Measurements from ENCODE around the gene PARVG.
A peak's percentile ranks its signal among the peaks of the same experiment; 100 is the strongest.

PARVG gene

DNA sequence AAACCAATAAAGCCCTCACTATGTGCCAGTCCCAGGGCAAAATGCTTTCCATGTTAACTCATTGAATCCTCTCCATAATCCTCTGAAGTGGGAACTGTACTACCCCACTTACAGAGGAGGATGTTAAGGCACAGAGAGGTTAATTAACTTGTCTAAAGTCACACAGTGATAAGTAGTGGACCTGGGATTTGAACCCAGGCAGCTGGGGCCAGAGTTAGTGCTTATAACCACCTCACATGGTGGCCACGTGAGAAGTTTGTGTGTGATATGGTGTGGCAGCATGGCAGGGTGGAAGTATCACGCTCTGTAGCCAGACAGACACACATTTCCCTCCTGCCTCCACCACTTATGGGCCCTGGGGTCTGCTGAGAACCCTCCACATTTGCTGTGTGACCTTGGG is 16.5 kb downstream of the PARVG start:
- no peak for DNase-seq

DNA sequence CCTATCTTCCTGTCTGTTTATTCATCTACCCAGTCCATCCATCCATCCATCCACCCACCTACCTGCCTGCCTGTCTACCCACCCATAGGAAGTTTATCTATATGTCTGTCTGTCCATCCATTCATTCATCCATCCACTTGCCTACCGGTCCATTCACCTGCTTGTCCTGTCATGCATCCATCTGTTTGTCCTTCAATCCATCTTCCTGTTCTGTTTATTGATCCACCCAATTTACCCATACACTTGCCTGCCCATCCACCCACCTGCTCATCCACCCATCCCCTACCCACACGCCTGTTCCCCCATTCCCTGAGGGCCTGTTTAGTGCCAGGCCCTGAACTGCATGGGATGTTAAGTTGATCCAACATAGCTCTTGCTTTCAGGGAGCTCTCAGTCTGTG is 18.4 kb downstream of the PARVG start:
- no peak for DNase-seq

DNA sequence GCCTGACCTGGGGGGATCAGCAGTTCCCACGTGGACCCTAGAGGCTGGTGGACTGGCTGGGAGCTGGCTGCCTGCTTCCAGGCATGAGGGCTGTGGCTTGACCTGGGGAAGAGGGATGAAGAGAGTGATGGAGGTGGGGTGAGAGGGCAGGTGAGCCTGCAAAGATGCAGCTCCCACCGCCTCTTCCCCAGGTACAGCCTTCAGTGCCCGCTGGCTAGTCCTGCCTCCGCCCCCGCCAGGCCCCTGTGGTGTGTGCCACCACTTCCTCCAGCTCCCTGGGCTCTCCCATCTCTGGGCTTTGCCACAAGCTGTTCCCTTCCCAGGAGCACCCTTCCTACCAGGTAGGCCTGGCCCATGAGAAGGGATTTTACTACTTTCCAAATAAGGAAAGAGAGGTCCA is 19.1 kb downstream of the PARVG start:
- DNase-seq = no peak

DNA sequence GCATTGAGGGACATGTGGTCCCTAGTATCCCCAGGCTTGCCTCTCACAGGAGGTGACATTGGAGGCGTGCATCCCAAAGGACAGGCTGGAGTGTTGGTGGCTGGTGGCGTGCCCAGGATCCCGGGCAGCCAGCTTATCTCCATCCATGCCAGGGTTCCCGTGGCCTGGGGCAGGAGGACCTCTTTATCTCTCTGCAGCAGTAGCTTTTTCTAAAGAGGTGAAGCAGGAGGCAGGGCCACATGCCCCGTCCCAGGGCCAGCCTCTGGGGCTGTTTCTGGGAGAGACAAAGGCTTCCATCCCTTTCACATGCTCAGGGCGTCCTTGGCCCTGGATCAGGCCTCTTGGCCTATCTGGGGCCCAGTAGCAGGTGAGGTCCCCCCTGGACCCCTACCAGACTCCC is 19.7 kb downstream of the PARVG start:
- DNase-seq = no peak

DNA sequence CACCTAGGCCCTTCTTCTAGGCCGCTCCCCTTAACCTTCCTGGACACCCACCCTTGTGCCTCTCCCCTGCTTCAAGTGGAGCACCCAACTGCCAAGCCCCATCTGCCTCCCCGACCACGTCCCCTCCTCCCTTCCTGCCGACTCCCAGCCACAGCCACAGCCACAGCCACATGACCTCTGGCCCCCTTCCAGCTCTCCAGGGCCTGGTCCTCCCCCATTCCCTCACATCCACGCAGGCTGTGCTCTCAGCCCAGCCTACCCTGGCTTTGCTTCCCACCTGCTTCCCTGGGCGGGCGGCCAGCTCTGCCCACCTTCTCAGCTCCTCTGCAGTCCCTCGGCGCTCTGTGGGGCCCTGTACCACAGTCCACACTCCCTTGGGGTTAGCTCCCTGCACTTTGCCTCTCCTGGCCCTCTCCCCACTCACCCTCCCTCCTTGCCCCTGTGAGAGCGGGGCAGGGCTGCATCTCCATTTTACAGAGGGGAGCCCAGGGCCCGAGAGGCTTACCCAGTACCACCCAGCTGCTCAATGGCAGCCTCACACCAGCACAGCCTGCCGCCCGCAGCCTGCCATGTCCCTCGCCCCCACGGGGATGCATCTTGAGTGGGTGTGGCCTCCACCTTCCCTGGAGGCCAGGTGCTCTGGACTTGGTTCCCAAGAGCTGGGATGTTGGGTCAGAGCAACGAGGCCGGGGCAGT is 20.3 kb downstream of the PARVG start:
- DNase-seq = no peak

DNA sequence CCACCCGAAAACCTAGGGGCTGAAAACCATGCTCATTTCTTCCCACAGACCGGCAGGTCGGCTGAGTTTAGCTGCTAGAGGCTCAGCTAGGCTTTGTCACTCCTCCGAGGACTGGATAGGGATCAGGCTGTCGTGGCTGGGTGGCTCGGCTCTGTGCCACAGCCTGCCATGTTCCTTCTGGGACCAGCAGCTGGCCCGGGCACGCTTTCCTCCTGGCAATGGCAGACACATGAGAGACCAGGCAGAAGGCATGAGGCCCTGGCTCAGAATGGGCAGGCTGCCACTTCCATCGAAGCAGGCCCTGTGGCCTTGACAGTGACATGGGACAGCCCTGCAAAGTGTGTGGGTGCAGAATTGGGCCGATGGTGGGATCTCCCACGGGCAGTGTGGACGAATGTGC is 20.9 kb downstream of the PARVG start:
- no peak for DNase-seq

DNA sequence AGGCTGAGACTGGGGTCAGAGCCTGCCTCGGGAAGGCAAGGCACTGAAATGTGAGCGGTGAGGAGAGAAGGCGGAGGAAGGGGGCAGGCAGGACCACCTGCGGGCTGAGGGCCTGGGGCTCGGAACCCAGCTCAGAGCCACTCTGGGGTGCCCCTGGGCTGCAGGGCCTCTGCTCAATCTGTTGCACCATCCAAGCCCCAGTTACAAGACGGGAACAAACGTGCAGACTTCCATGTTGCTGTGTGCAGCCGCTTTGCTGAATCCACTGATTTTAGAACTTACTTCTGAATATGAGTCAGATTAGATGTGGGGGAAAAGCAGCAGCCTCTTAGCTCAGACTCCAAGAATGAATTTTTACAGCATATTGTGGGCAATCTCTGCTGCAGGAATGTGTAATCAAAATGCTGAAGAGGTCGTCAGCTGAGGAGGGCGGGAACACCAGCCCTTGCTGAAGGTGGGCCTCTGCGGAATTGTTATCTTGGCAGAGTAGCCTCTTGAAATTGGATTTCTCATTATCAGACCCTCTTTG is 21.6 kb downstream of the PARVG start:
- DNase-seq = no peak

DNA sequence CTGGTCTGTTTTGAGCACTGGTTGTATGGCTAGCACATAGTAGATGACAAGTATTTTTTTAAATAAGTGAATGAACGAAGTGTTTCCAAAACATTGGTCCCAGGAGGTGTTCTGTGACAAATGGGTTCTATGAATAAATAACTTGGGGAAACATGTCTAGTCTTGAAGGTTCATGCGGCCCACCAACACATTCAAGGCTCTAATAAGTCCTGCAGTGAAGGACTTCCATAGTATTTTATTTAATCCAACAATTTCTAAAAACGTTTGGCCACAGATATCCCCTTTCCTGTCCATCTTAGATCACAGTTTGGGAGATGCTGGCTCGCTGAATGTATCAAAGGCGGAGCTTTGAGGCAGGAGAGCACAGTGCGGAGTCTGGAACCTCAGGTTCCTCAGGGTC is 22.5 kb downstream of the PARVG start:
- DNase-seq = no peak

DNA sequence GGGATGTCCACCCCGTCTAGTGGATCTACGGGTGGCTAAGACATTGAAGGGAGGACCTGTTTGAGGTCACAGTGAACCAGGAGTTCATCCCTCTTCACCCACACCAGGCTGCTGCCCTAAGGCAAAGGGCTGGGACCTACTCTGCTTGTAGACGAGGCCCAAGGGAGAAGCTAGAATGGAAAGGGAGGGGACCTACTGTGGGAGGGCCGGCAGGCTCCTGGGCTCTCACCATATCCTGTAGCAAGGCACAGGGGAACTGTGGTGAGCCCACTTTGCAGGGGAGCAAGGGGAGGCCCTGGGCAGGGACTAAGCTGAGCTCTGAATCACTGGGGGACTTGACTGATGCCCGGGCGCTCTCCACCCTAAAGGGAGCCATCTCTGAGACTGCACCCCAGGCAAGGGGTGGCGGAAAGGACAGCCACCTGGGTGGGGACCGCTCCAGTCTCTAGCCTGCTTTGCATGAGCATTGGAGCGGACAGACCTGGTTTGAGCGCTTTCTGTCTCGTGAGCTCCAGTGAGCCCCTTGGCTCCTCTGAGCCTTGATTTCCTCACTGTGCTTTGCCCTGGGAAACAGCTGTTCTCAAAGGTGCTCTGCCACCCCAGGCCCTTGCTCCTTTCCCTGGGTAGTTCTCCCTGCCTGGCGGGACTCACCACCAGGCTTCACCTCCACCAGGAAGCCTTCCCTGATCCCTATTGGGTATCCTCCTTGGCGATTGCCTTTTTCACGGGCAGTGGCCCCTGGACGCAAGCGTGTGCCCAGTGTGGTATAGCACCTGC is 24.2 kb downstream of the PARVG start:
- DNase-seq = no peak

DNA sequence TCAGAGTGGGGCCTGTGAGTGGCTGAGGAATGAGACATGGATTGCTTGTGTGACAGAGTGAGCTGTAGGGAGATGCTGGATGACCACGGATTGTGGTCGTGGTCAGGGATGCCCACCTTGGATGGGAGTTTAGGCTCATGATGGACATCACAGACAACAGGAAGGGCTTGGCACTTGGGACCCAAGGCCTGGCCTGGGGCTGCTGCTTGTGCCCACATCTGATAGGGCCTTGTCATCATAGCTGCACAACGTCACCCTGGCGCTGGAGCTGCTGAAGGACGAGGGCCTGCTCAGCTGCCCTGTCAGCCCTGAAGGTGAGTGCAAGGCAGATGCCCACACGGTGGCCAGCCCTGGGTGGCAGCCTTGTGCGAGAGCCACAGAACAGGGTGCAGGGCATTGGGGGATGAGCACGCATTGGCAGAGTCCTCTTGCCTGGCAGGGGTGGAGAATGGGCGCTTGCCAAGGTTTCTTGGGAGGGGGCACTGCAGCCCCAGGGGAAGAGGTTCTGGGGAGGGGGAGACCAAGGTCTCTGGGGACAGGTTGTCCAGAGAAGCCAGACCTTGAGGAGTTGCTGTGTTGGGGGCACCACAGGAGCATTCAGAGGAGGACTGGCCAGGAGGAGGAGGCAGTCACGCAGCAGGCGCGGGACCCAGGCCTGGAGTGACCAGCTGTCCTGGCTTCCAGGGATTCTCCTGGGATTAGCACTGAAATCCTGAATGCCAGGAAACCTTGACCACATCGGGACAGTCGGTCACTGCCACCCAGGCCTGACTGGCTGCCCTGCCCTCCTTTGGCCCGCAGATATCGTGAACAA is 25.0 kb downstream of the PARVG start:
- no peak for DNase-seq

DNA sequence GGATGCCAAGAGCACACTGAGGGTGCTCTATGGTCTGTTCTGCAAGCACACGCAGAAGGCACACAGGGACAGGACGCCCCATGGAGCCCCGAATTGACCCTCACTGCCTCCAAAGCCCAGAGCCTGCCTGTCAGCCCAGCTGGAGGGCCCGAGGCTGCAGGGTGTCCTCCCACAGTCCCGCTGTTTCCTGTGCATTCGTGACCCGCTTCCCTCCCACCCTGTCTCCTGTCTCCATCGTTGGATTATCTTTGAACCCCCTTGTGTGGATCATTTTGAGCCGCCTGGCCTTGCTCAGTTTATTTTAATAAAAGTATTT is 25.6 kb downstream of the PARVG start:
- no peak for DNase-seq

DNA sequence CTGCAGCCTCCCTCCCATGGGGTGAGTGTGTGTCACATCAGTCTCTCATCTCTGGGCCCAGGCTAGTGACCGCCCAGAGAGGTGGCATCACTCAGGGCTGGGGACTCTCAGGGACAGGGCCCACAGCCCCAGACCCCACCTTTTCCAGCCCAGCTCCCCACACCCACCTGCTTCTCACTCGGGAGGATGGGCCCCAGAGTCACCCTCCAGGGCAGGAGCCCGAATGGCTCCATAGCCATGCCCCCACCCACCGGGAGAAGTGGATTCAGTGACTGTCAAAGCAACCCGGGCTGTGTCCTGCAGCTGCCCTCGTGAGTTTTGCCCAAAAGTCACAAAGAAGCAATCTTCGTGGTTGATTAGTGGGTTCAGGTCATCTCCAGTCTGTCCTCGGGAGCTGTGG is 26.0 kb downstream of the PARVG start:
- no peak for DNase-seq

DNA sequence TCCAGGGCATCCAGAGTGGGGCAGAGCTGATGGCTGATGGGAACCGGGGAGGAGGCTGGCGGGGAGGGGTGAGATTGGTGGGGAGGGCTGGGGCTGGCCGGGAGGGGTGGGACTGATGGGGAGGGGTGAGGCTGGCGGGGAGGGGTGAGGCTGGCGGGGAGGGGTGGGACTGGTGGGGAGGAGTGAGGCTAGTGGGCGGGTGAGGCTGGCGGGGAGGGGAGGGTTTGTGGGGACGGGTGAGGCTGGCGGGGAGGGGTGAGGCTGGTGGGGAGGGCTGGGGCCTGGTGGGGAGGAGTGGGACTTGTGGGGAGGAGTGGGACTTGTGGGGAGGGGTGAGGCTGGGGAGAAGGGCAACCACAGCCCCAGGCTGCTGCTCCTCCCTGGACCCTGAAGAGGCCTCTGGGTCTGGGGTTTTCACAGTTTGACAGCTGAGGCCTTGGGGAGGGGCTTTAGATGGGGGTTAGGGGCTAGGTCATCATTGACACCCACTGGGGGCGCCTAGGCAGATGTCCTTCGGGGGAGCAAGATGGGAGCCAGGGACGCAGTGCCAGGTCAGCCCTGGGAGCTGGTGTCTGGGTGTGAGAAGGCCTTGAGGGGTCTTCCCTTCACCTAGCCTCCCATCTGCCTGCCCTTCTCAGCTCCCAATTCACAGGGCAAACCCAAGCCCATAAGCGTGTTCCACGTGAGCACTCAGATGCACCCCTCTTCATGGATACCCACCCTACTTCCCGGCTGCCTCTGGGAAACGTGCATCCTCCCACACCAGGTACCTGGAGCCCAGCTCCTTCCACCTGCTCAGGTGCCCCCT is 26.7 kb downstream of the PARVG start:
- DNase-seq = no peak

DNA sequence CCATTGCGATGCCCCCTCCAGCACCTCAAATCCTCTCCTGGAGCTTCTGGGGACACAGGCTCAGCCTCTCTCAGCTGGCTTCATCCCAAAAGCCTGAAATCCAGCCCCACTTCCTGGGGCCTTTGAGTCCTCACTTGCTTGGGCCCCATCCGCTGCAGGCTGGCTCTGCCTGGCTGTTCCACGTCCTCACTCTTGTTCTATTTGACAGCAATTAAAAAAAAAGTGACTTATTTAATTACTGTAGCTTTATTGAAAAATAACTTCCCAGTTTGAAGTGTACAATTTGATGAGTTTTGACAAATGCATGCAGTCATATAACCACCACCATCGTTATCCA is 27.2 kb downstream of the PARVG start:
- no peak for DNase-seq

DNA sequence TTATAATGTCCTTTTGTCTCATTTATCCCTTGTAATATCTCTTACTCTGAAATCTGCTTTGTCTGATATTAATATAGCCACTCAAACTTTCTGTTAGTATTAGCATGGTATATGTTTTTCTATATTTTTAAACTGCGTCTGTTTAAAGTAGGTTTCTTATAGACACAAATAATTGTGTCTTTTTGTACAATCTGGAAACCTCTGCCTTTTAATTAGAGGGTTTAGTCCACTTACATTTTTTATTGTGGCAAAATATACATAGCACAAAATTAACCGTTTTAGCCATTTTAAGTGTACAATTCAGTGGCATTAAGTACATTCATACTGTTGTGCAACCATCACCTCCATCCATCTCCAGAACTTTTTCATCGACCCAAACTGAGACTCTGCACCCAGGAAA is 28.6 kb downstream of the PARVG start:
- DNase-seq = no peak

DNA sequence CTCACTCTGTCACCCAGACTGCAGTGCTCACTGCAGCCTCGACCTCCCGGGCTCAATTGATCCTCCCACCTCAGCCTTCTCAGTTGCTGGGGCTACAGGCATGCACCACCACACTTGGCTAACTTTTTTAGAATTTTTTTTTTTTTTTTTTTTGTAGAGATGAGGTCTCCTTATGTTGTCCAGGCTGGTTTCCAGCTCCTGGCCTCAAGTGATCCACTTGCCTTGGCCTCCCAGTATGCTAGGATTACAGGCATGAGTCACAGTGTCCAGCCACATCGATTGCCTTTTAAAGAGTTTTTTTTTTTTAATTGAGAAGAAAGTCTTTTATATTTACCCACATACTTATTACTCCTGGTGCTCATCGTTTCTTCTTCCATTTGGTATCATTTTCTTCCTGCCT is 30.0 kb downstream of the PARVG start:
- no peak for DNase-seq

DNA sequence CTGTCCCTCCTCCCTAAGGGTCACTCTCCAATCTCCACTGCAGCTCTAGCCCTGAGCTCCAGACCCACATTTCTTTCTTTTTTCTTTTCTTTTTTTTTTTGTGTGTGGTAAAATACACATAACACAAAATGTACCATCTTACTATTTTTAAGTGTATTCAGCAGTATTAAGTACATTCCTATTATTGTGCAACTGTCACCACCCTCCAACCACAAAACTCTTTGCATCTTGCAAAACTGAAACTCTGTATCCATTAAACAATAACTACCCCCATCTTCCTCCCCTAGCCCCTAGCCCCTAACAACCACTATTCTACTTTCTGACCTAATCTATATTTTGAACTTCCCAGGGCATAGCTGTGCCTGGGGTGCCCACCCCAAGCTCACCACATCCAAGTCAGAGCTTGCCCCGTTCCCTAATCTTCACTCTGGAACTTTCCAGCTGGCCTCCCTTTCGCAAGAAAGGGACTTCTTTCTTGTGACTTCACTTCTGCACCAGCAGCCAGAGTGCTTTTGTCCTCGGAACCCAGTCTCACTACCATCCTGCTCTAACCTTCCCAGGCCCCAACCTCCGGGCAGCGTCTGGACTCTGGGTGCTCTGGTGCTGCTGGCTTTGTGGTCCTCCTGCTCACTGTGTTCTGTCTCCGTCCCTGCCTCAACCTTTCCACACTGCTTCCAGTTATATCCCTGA is 30.7 kb downstream of the PARVG start:
- DNase-seq = no peak

DNA sequence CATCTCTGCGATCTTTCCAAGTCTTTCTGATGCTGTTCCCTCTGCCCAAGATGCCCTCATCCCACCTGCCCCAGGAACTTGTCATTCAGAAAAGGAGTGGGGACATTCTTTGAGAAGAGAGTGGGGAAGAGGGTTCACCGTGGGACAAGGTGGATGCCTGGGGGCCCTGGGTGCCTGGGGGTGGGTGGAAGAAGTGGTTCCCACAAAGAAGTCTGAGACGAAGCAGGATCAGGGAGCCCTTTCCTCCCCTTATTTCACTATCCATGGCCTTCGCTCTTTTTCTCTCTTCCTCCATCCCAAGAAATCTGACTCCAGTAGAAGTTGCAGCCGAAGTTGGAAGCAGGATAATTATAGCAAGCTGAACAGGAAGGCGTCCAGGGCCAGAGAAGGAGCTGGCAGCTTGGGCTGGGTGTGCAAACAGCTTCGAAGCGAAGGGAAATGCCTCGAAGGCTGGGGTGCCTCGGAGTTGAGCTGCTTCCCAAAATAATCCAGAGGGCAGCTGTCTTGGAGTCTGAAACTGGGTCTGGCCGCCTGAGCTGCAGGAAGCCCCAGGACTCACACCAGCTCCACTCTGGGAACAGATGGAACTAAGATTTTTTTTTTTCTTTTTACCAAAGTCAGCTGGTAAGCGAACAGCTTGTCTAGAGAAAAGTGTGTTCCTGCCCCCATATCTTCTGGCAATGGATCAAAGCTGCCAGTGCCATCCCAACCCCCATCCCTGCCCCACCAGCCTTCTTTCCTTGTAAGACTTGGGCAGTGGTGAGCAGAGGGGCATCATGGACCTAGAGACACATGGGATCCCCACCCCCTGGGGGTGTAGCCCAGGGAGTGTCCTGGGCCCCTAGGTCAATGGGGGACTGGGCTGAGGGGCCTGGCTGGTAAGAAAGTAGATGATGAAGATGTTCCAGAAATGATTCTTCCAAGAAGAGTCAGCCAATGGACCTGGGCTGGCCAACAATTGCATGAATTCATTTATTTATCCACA is 31.5 kb downstream of the PARVG start:
- DNase-seq = peak; percentile 45

DNA sequence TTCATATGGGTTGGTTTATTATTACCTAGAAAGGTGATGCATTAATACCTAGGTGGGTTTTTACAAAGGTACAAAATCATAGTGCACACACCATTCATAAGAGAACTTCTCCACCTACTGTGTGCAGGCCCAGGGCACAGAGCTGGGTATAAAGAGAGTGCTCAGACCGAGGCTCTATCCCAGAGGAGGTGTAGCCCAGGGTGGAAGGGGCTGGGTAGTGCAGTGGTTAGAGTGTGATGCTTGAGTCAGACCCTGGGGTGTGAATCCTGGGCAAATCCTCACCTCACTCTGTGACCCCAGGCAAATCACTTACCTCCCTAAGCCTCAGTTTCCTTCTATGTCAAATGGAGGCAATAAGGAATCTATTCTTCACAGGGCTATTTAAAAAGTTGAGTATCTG is 32.2 kb downstream of the PARVG start:
- no peak for DNase-seq

DNA sequence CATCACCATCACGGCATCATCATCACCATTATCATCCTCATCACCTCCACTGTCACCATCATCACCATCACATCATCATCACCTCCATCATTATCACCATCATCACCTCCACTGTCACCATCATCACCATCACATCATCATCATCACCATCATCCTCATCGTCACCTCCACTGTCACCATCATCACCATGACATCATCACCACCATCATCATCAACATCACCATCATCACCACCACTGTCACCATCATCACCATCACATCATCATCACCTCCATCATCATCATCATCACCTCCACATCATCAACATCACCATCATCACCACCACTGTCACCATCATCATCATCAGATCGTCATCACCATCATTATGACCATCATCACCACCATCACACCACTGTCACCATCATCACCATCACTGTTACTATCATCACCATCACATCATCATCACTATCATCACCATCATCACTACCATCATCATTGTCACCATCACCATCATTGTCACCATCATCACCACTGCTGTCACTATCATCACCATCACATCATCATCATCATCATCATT is 32.8 kb downstream of the PARVG start:
- no peak for DNase-seq

DNA sequence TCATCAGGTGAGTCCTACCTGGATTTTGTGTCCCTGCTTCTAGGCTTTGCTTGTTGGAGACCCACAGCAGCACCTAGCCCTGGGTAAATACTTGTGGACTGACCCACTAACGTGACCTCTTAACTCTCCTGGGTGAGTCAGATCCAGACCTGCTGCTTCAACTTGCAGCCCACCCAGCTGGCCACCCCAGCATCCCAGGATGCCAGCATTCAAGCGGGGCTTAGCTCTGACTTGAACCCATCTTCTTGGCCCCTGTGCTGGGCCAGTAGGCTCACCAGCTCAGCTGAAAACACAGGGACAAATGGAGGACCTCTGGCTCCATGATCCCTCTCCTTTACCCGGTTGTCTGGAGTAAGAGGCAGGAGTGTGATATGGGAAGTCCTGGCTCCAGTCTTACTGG is 33.5 kb downstream of the PARVG start:
- DNase-seq = no peak
